H9 (cell line): ENCODE data around the gene L3HYPDH. TPM values are rescaled to one million over a fixed set of nuclear protein-coding genes. Genes with fewer than 3 reads are reported as not detected.

ENCODE experiments used
- DNase-seq: peaks from one replicate; pipeline ENCODE4 v3.0.0-alpha.2; 2017
- H2AFZ ChIP-seq: one replicate; pipeline ENCODE4 v1.6.1; 2013; ENCODE audit warnings: mild to moderate bottlenecking, low read length, control low read depth, moderate library complexity
- H2AK5ac ChIP-seq: 2 replicates; pipeline ENCODE4 v1.6.1; 2013; ENCODE audit warnings: low read length, control low read depth, mixed read lengths; ENCODE audit not compliant: insufficient read length
- H2BK120ac ChIP-seq: one replicate; pipeline ENCODE4 v1.6.1; 2013; ENCODE audit warnings: low read depth, mild to moderate bottlenecking, low read length, control low read depth, inconsistent platforms; ENCODE audit not compliant: poor library complexity, severe bottlenecking
- H2BK12ac ChIP-seq: 2 replicates; pipeline ENCODE4 v1.6.1; 2013; ENCODE audit warnings: low read length, control low read depth, mixed read lengths, low read depth; ENCODE audit not compliant: insufficient read length
- H2BK15ac ChIP-seq: 2 replicates; pipeline ENCODE4 v1.6.1; 2013; ENCODE audit warnings: low read depth, low read length, control low read depth
- H2BK20ac ChIP-seq: one replicate; pipeline ENCODE4 v1.6.1; 2013; ENCODE audit warnings: low read depth, mild to moderate bottlenecking, low read length, control low read depth, inconsistent platforms; ENCODE audit not compliant: poor library complexity, severe bottlenecking
- H2BK5ac ChIP-seq: 2 replicates; pipeline ENCODE4 v1.6.1; 2013; ENCODE audit warnings: low read length, control low read depth, mixed read lengths; ENCODE audit not compliant: insufficient read length
- H3K14ac ChIP-seq: 2 replicates; pipeline ENCODE4 v1.6.1; 2013; ENCODE audit warnings: low read length, control low read depth; ENCODE audit not compliant: insufficient read depth
- H3K18ac ChIP-seq: 2 replicates; pipeline ENCODE4 v1.6.1; 2013; ENCODE audit warnings: low read depth, mild to moderate bottlenecking, mixed read lengths, low read length, control low read depth; ENCODE audit not compliant: insufficient read length
- H3K23ac ChIP-seq: 2 replicates; pipeline ENCODE4 v1.6.1; 2013; ENCODE audit warnings: low read length, control low read depth, mixed read lengths, low read depth; ENCODE audit not compliant: insufficient read length
- H3K23me2 ChIP-seq: 2 replicates; pipeline ENCODE4 v1.6.1; 2013; ENCODE audit warnings: low read depth, mild to moderate bottlenecking, mixed read lengths, low read length, control low read depth; ENCODE audit not compliant: insufficient read length, poor library complexity, severe bottlenecking
- H3K27ac ChIP-seq: 2 replicates; pipeline ENCODE4 v1.5.1; 2013; ENCODE audit warnings: low read length, control low read depth, mixed read lengths, low read depth; ENCODE audit not compliant: insufficient read length
- H3K27me3 ChIP-seq: 2 replicates; pipeline ENCODE4 v1.6.1; 2013; ENCODE audit warnings: low read length, control low read depth, inconsistent platforms; ENCODE audit not compliant: insufficient read depth
- H3K4ac ChIP-seq: 2 replicates; pipeline ENCODE4 v1.6.1; 2013; ENCODE audit warnings: low read depth, mild to moderate bottlenecking, control low read depth, inconsistent platforms, low read length, moderate library complexity
- H3K4me1 ChIP-seq: 2 replicates; pipeline ENCODE4 v1.6.1; 2013; ENCODE audit warnings: low read length, control low read depth, inconsistent platforms; ENCODE audit not compliant: insufficient read depth
- H3K4me2 ChIP-seq: 2 replicates; pipeline ENCODE4 v1.6.1; 2013; ENCODE audit warnings: low read length, control low read depth, mixed read lengths; ENCODE audit not compliant: insufficient read length, insufficient read depth
- H3K56ac ChIP-seq: 2 replicates; pipeline ENCODE4 v1.6.1; 2013; ENCODE audit warnings: low read depth, mild to moderate bottlenecking, mixed read lengths, low read length, control low read depth; ENCODE audit not compliant: insufficient read length
- H3K79me1 ChIP-seq: 2 replicates; pipeline ENCODE4 v1.6.1; 2013; ENCODE audit warnings: low read depth, mild to moderate bottlenecking, moderate library complexity, low read length, control low read depth, inconsistent platforms; ENCODE audit not compliant: insufficient read depth, poor library complexity, severe bottlenecking
- H3K79me2 ChIP-seq: 2 replicates; pipeline ENCODE4 v1.6.1; 2013; ENCODE audit warnings: low read length, control low read depth, inconsistent platforms; ENCODE audit not compliant: insufficient read depth
- H3K9ac ChIP-seq: 2 replicates; pipeline ENCODE4 v1.6.1; 2013; ENCODE audit warnings: low read length, control low read depth, mixed read lengths; ENCODE audit not compliant: insufficient read length; ENCODE audit errors: extremely low read depth
- H3K9me3 ChIP-seq: one replicate; pipeline ENCODE4 v1.6.1; 2013; ENCODE audit warnings: low read depth, low read length, inconsistent platforms; ENCODE audit not compliant: control insufficient read depth
- H3T11ph ChIP-seq: one replicate; pipeline ENCODE4 v1.6.1; 2013; ENCODE audit warnings: mild to moderate bottlenecking, low read length, control low read depth, inconsistent platforms
- H4K20me1 ChIP-seq: one replicate; pipeline ENCODE4 v1.6.1; 2013; ENCODE audit not compliant: control insufficient read depth, insufficient read length, insufficient read depth
- H4K5ac ChIP-seq: 2 replicates; pipeline ENCODE4 v1.6.1; 2013; ENCODE audit warnings: low read depth, mild to moderate bottlenecking, mixed read lengths, low read length, control low read depth; ENCODE audit not compliant: insufficient read length
- H4K8ac ChIP-seq: replicated peaks from 2 replicates; pipeline ENCODE4 v1.6.1; 2013; ENCODE audit warnings: low read length, control low read depth, mixed read lengths, low read depth; ENCODE audit not compliant: insufficient read length
- H4K91ac ChIP-seq: 2 replicates; pipeline ENCODE4 v1.6.1; 2013; ENCODE audit warnings: low read depth, mild to moderate bottlenecking, moderate library complexity, mixed read lengths, low read length, control low read depth; ENCODE audit not compliant: insufficient read length
- H3K27ac Mint-ChIP-seq, 3 experiments: 2 replicates in 2 of 3; 3 replicates in 1 of 3; pipeline ENCODE4 v1.8.0; 2020 to 2021; ENCODE audit warnings: mixed read lengths in 3 of 3, mild to moderate bottlenecking in 1 of 3, moderate library complexity in 1 of 3
- H3K27me3 Mint-ChIP-seq: 2 replicates; pipeline ENCODE4 v1.8.0; 2021; ENCODE audit warnings: low read depth, mild to moderate bottlenecking, moderate library complexity, mixed read lengths
- H3K36me3 Mint-ChIP-seq, 3 experiments: 2 replicates in 2 of 3; 3 replicates in 1 of 3; pipeline ENCODE4 v1.8.0; 2020 to 2021; ENCODE audit warnings: low read depth in 3 of 3, mixed read lengths in 3 of 3; ENCODE audit not compliant: insufficient read depth in 1 of 3
- H3K4me1 Mint-ChIP-seq, 2 experiments: 2 replicates each; pipeline ENCODE4 v1.8.0; 2020; ENCODE audit warnings: mixed read lengths in 2 of 2
- H3K4me3 Mint-ChIP-seq, 2 experiments: 2 replicates in 1 of 2; 3 replicates in 1 of 2; pipeline ENCODE4 v1.8.0; 2020 to 2021; ENCODE audit warnings: mild to moderate bottlenecking in 2 of 2, mixed read lengths in 2 of 2, moderate library complexity in 1 of 2
- H3K9me3 Mint-ChIP-seq, 2 experiments: 2 replicates in 1 of 2; 3 replicates in 1 of 2; pipeline ENCODE4 v1.8.0; 2020; ENCODE audit warnings: mild to moderate bottlenecking in 2 of 2, mixed read lengths in 2 of 2, moderate library complexity in 1 of 2
- WGBS: extraction: QIAGEN DNeasy Blood & Tissue Kit; methylation state at CpG from one replicate; pipeline ENCODE4 v1.1.7; 2013; ENCODE audit warnings: missing lambda C conversion rate, low lambda C conversion rate, mixed read lengths; ENCODE audit not compliant: insufficient read length; ENCODE audit errors: extremely low coverage; 5-methylcytosine and 5-hydroxymethylcytosine counted together
- total RNA-seq: library from RNA; stranded (reverse); gene quantifications from 2 replicates; pipeline ENCODE4 v1.2.1, GENCODE V29; 2021
- TF ChIP-seq, protein P1 (sequence below): fragments of 200-600 bp; sonication (generic); conservative IDR thresholded peaks from 3 replicates; pipeline ENCODE4 v1.8.0; 2021; ENCODE audit warnings: antibody characterized with exemption, mild to moderate bottlenecking

L3HYPDH gene
- total RNA-seq, 1 experiment from 2014 or later: 15.7 TPM

DNA sequence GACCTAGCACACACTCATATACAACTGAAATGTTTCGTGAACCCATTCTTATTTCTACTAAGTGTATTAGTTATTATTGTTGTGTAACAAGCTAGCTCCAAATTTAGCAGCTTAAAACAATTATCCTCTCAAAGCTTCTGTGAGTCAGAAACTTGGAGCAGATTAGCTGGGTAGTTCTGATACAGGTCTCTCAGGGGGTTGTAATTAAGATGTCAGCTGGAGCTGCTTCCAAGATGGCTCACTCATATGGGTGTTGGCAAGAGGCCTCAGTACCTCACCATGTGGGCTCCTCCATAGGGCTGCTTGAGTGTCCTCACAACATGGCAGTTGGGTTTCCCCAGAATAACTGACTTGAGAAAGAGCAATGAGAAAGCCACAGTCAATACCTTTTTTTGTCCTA is 28.8 kb downstream of the L3HYPDH start:
- no peaks in the 10 kb centered on the region for H3K23me2 ChIP-seq
- H2BK20ac ChIP-seq: no peak overlapping the region
- peaks cover 3 to 11% (median 9%) of the 10 kb centered on the region in 3 experiments; a peak in 5 of 7 replicates for H3K36me3 Mint-ChIP-seq
- no peak overlapping the region for H2BK15ac ChIP-seq
- no peaks in the 10 kb centered on the region; a peak in 1 of 5 replicates for H3K9me3 Mint-ChIP-seq
- no peaks in the 10 kb centered on the region; the same call in 1 of the 2 replicates for H3K27me3 Mint-ChIP-seq
- H3K4ac ChIP-seq: no peak overlapping the region
- H3K18ac ChIP-seq: no peak overlapping the region
- H3K27me3 ChIP-seq: no peaks in the 10 kb centered on the region
- H3K9me3 ChIP-seq: no peaks in the 10 kb centered on the region
- TF ChIP-seq, protein P1, sequence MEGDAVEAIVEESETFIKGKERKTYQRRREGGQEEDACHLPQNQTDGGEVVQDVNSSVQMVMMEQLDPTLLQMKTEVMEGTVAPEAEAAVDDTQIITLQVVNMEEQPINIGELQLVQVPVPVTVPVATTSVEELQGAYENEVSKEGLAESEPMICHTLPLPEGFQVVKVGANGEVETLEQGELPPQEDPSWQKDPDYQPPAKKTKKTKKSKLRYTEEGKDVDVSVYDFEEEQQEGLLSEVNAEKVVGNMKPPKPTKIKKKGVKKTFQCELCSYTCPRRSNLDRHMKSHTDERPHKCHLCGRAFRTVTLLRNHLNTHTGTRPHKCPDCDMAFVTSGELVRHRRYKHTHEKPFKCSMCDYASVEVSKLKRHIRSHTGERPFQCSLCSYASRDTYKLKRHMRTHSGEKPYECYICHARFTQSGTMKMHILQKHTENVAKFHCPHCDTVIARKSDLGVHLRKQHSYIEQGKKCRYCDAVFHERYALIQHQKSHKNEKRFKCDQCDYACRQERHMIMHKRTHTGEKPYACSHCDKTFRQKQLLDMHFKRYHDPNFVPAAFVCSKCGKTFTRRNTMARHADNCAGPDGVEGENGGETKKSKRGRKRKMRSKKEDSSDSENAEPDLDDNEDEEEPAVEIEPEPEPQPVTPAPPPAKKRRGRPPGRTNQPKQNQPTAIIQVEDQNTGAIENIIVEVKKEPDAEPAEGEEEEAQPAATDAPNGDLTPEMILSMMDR: no peak
- H2AFZ ChIP-seq: no peak overlapping the region
- no peak overlapping the region for H3K23ac ChIP-seq
- H3T11ph ChIP-seq: no peak overlapping the region
- no peak overlapping the region for H3K56ac ChIP-seq
- no peak overlapping the region for H2BK5ac ChIP-seq
- no peak overlapping the region for H2AK5ac ChIP-seq
- H3K79me1 ChIP-seq: no peaks in the 10 kb centered on the region
- no peak overlapping the region for H3K4me3 Mint-ChIP-seq
- no peak overlapping the region for H4K91ac ChIP-seq
- H3K4me1 ChIP-seq: no peaks in the 10 kb centered on the region
- no peak overlapping the region for H4K5ac ChIP-seq
- H2BK12ac ChIP-seq: no peak overlapping the region
- no CpG with 5 or more reads among the region's 1 CpG for WGBS
- no peak overlapping the region for H3K27ac ChIP-seq
- H4K8ac ChIP-seq: no peak overlapping the region
- no peaks in the 10 kb centered on the region for H4K20me1 ChIP-seq
- no peak overlapping the region for H3K14ac ChIP-seq
- no peak overlapping the region for H3K4me2 ChIP-seq
- DNase-seq: no peak
- no peak overlapping the region for H3K27ac Mint-ChIP-seq
- H3K9ac ChIP-seq: no peak overlapping the region
- H2BK120ac ChIP-seq: no peak overlapping the region
- no peaks in the 10 kb centered on the region for H3K79me2 ChIP-seq
- H3K4me1 Mint-ChIP-seq: peaks cover 0 to 6% of the 10 kb centered on the region in 2 experiments; a peak in 2 of 4 replicates
